Neutrophil (primary cell): ENCODE data around the gene ABCC4.

Source experiments
- H3K27ac ChIP-seq: fragments of 200-600 bp; sonication (generic); 2 replicates; pipeline ENCODE4 v1.5.1; 2016; ENCODE audit warnings: mild to moderate bottlenecking, moderate library complexity
- H3K27me3 ChIP-seq: fragments of 200-600 bp; sonication (generic); 2 replicates; pipeline ENCODE4 v1.6.0; 2016; ENCODE audit warnings: mild to moderate bottlenecking
- H3K36me3 ChIP-seq: fragments of 200-600 bp; sonication (generic); 2 replicates; pipeline ENCODE4 v1.5.1; 2017
- H3K4me1 ChIP-seq, 2 experiments: fragments of 200-600 bp in 1 of 2; sonication (generic) in 1 of 2; 1 replicate in 1 of 2; 2 replicates in 1 of 2; pipeline versions ENCODE4 v1.5.1 to v1.6.1; 2013 to 2016; ENCODE audit warnings: low read depth in 1 of 2, low read length in 1 of 2, mild to moderate bottlenecking in 1 of 2, moderate library complexity in 1 of 2; ENCODE audit not compliant: control insufficient read depth in 1 of 2, insufficient read depth in 1 of 2
- H3K4me3 ChIP-seq, 2 experiments: fragments of 200-600 bp in 1 of 2; sonication (generic) in 1 of 2; 1 replicate in 1 of 2; 2 replicates in 1 of 2; pipeline ENCODE4 v1.5.1; 2013 to 2016; ENCODE audit warnings: low read depth in 1 of 2, low read length in 1 of 2, mild to moderate bottlenecking in 1 of 2, moderate library complexity in 1 of 2
- H3K9me3 ChIP-seq: fragments of 200-600 bp; sonication (generic); 2 replicates; pipeline ENCODE4 v1.5.1; 2016
- CTCF ChIP-seq: fragments of 200-600 bp; sonication (generic); IDR thresholded peaks from 2 replicates; pipeline ENCODE4 v1.5.1; 2016; ENCODE audit warnings: antibody characterized with exemption

ABCC4 gene

GRCh38 chr13:95025116-95025515 lies 276.1 kb downstream of the ABCC4 start:
- Histone ChIP-seq H3K27me3 (no peaks in the 10 kb centered on the region), H3K4me1 (no peaks in the 10 kb centered on the region), H3K36me3 (no peaks in the 10 kb centered on the region), H3K9me3 (no peaks in the 10 kb centered on the region), H3K27ac (no peak overlapping the region), H3K4me3 (no peak overlapping the region)
- no peak for TF ChIP-seq CTCF

GRCh38 chr13:95023405-95023804 lies 277.8 kb downstream of the ABCC4 start:
- no peaks in the 10 kb centered on the region for H3K4me1 ChIP-seq
- H3K36me3 ChIP-seq: no peaks in the 10 kb centered on the region
- no peaks in the 10 kb centered on the region for H3K9me3 ChIP-seq
- H3K27me3 ChIP-seq: no peaks in the 10 kb centered on the region
- H3K27ac ChIP-seq: no peak overlapping the region
- no peak overlapping the region for H3K4me3 ChIP-seq
- TF ChIP-seq CTCF: no peak

- H3K27ac ChIP-seq: no peak overlapping the region
- no peaks in the 10 kb centered on the region for H3K36me3 ChIP-seq
- no peak for TF ChIP-seq CTCF
- H3K9me3 ChIP-seq: no peaks in the 10 kb centered on the region
- no peaks in the 10 kb centered on the region for H3K27me3 ChIP-seq
- H3K4me3 ChIP-seq: no peak overlapping the region
- H3K4me1 ChIP-seq: no peaks in the 10 kb centered on the region
Measured at GRCh38 chr13:95020298-95020987, 280.8 kb downstream of the ABCC4 start.

- Histone ChIP-seq H3K36me3 (no peaks in the 10 kb centered on the region), H3K4me1 (no peaks in the 10 kb centered on the region), H3K27me3 (no peaks in the 10 kb centered on the region), H3K27ac (no peak overlapping the region), H3K9me3 (no peaks in the 10 kb centered on the region), H3K4me3 (no peak overlapping the region)
- no peak for TF ChIP-seq CTCF
Measured at GRCh38 chr13:95019886-95020285, 281.4 kb downstream of the ABCC4 start.

- no peak for TF ChIP-seq CTCF
- Histone ChIP-seq H3K4me3 (no peak overlapping the region), H3K4me1 (peaks cover 0 to 5% of the 10 kb centered on the region in 2 experiments), H3K36me3 (no peaks in the 10 kb centered on the region), H3K9me3 (no peaks in the 10 kb centered on the region), H3K27ac (no peak overlapping the region), H3K27me3 (peaks cover 38% of the 10 kb centered on the region)
Measured at GRCh38 chr13:95007322-95007721, 293.9 kb downstream of the ABCC4 start.
